Keratinocyte (primary cell): ENCODE results near the gene DELE1. TPM values are rescaled to one million over a fixed set of nuclear protein-coding genes. Genes with fewer than 3 reads are reported as not detected.

Experiments
- DNase-seq: peaks from one replicate; pipeline ENCODE4 v3.0.0-alpha.2; 2011; ENCODE audit warnings: low read depth, missing footprints, low spot score
- FAIRE-seq: peaks from 2 replicates; lab custom pipeline; 2011; peaks lifted over from hg19 to GRCh38; lab: Jason Lieb, UNC
- H2AFZ ChIP-seq: 2 replicates; pipeline ENCODE4 v1.6.0; 2012; ENCODE audit warnings: low read length, control low read depth, inconsistent platforms; ENCODE audit not compliant: control insufficient read depth
- H3K27ac ChIP-seq: 2 replicates; pipeline ENCODE4 v1.5.1; 2011; ENCODE audit warnings: low read length; ENCODE audit not compliant: control insufficient read depth, insufficient read depth
- H3K27me3 ChIP-seq: 3 replicates; pipeline ENCODE4 v1.6.0; 2011; ENCODE audit warnings: low read length; ENCODE audit not compliant: control insufficient read depth, insufficient read depth; ENCODE audit errors: extremely low read depth
- H3K36me3 ChIP-seq, 2 experiments: 2 replicates in 1 of 2; 3 replicates in 1 of 2; pipeline ENCODE4 v1.5.1; 2011; ENCODE audit warnings: low read length in 2 of 2, mild to moderate bottlenecking in 1 of 2; ENCODE audit not compliant: control insufficient read depth in 2 of 2, insufficient read depth in 2 of 2; ENCODE audit errors: extremely low read depth in 1 of 2
- H3K4me1 ChIP-seq: 3 replicates; pipeline ENCODE4 v1.5.1; 2011; ENCODE audit warnings: low read length; ENCODE audit not compliant: control insufficient read depth, insufficient read depth; ENCODE audit errors: extremely low read depth
- H3K4me2 ChIP-seq: 3 replicates; pipeline ENCODE4 v1.6.0; 2011; ENCODE audit warnings: low read depth, low read length; ENCODE audit not compliant: control insufficient read depth, insufficient read depth; ENCODE audit errors: extremely low read depth
- H3K4me3 ChIP-seq, 3 experiments: fragments of 200-600 bp in 1 of 3; sonication (generic) in 1 of 3; 2 replicates in 2 of 3; 3 replicates in 1 of 3; pipeline ENCODE4 v1.5.1; 2011 to 2016; ENCODE audit warnings: low read length in 3 of 3, mild to moderate bottlenecking in 3 of 3, control low read depth in 2 of 3, inconsistent platforms in 1 of 3, low read depth in 1 of 3, mixed read lengths in 1 of 3, mixed run types in 1 of 3, moderate library complexity in 1 of 3; ENCODE audit not compliant: control insufficient read depth in 2 of 3, insufficient read depth in 2 of 3; ENCODE audit errors: extremely low read depth in 1 of 3
- H3K79me2 ChIP-seq: 2 replicates; pipeline ENCODE4 v1.6.0; 2012; ENCODE audit warnings: low read length; ENCODE audit not compliant: control insufficient read depth, insufficient read depth
- H3K9ac ChIP-seq: 3 replicates; pipeline ENCODE4 v1.6.0; 2011; ENCODE audit warnings: low read length; ENCODE audit not compliant: control insufficient read depth, insufficient read depth; ENCODE audit errors: extremely low read depth
- H3K9me1 ChIP-seq: 3 replicates; pipeline ENCODE4 v1.6.0; 2011; ENCODE audit warnings: low read length; ENCODE audit not compliant: control insufficient read depth, insufficient read depth; ENCODE audit errors: extremely low read depth
- H3K9me3 ChIP-seq: 2 replicates; pipeline ENCODE4 v1.5.1; 2012; ENCODE audit warnings: low read depth, low read length; ENCODE audit not compliant: control insufficient read depth
- H4K20me1 ChIP-seq: 3 replicates; pipeline ENCODE4 v1.6.0; 2011; ENCODE audit warnings: low read length; ENCODE audit not compliant: control insufficient read depth, insufficient read depth; ENCODE audit errors: extremely low read depth
- EZH2 ChIP-seq: IDR thresholded peaks from one replicate; pipeline ENCODE4 v1.6.1; 2012; ENCODE audit warnings: inconsistent platforms, mild to moderate bottlenecking, low read length, moderate library complexity
- dilution Hi-C: fragments of 300-500 bp; cut with MboI; formaldehyde crosslinking; loops from one replicate; pipeline ENCODE4 v1.7.0; 2020; ENCODE audit warnings: low sequenced_read_pairs; ENCODE audit not compliant: extremely low pct_ligation_motif_present
- polyA plus RNA-seq, 5 experiments: library from polyadenylated mRNA; depleted of rRNA in 3 of 5; stranded (reverse) in 3 of 5; stranded (forward) in 1 of 5; unstranded in 1 of 5; fragments of >200 nt; gene quantifications; 1 replicate in 1 of 5; 2 replicates in 3 of 5; 3 replicates in 1 of 5; pipeline versions ENCODE4 v1.2.1 to v1.2.3, GENCODE V29; 2011 to 2012; ENCODE audit warnings: missing spikeins in 2 of 5, low read depth in 1 of 5, low replicate concordance in 1 of 5
- TF ChIP-seq, protein P1 (sequence below), 3 experiments: IDR thresholded peaks in 1 of 3; conservative IDR thresholded peaks in 1 of 3; optimal IDR thresholded peaks in 1 of 3; 2 replicates in 2 of 3; 3 replicates in 1 of 3; pipeline versions ENCODE3 to v1.5.1; 2011; ENCODE audit warnings: low read length in 3 of 3, mild to moderate bottlenecking in 3 of 3, moderate library complexity in 2 of 3, control low read depth in 1 of 3, inconsistent platforms in 1 of 3; ENCODE audit not compliant: insufficient read depth in 2 of 3; ENCODE audit errors: extremely low read depth in 1 of 3

The DELE1 gene
- polyA plus RNA-seq, 1 donor (not counting 4 experiments of a cell fraction or from before 2014, with no cell fraction given) = 37.5 TPM

DNA sequence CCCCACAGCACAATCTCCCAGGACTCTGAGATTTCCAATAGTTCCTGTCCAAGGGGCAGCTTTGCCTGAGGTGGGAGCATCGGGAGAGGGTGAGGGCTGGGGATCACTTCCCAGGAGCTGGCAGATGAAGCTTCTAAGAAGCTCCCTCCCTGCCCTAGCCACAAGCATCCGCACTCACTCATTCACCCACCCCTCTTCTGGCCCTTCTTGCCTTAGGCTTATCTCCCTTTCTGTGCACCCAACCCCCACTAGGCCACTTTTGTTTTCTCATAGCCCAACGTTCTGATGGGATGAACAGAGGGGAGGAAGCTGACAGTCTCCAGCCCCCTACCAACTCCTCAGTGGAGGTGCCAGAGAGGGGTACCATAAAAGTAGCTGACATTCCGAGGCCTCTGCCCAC, 41.8 kb upstream of the DELE1 start:
- Histone ChIP-seq H3K27ac (no peak overlapping the region), H3K4me3 (no peak overlapping the region), H3K4me1 (peaks cover 22% of the 10 kb centered on the region), H3K9ac (no peak overlapping the region), H3K27me3 (peaks cover 54% of the 10 kb centered on the region), H3K4me2 (no peak overlapping the region), H3K79me2 (peaks cover 4% of the 10 kb centered on the region), H3K9me3 (no peaks in the 10 kb centered on the region), H3K9me1 (no peaks in the 10 kb centered on the region), H3K36me3 (no peaks in the 10 kb centered on the region), H4K20me1 (no peaks in the 10 kb centered on the region), H2AFZ (no peak overlapping the region)
- dilution Hi-C loops = no loop called here
- no peak for DNase-seq
- TF ChIP-seq, protein P1, sequence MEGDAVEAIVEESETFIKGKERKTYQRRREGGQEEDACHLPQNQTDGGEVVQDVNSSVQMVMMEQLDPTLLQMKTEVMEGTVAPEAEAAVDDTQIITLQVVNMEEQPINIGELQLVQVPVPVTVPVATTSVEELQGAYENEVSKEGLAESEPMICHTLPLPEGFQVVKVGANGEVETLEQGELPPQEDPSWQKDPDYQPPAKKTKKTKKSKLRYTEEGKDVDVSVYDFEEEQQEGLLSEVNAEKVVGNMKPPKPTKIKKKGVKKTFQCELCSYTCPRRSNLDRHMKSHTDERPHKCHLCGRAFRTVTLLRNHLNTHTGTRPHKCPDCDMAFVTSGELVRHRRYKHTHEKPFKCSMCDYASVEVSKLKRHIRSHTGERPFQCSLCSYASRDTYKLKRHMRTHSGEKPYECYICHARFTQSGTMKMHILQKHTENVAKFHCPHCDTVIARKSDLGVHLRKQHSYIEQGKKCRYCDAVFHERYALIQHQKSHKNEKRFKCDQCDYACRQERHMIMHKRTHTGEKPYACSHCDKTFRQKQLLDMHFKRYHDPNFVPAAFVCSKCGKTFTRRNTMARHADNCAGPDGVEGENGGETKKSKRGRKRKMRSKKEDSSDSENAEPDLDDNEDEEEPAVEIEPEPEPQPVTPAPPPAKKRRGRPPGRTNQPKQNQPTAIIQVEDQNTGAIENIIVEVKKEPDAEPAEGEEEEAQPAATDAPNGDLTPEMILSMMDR (optimal IDR thresholded peaks at IDR 0.05 in 1 of 3, IDR thresholded peaks at IDR 0.05 in 1 of 3, conservative IDR thresholded peaks at IDR 0.05 in 1 of 3; ENCODE audit: extremely low read depth in 1 of 3, insufficient read depth in 2 of 3, low read length in 3 of 3) = no peak
- TF ChIP-seq EZH2 = no peak
- FAIRE-seq = no peak

DNA sequence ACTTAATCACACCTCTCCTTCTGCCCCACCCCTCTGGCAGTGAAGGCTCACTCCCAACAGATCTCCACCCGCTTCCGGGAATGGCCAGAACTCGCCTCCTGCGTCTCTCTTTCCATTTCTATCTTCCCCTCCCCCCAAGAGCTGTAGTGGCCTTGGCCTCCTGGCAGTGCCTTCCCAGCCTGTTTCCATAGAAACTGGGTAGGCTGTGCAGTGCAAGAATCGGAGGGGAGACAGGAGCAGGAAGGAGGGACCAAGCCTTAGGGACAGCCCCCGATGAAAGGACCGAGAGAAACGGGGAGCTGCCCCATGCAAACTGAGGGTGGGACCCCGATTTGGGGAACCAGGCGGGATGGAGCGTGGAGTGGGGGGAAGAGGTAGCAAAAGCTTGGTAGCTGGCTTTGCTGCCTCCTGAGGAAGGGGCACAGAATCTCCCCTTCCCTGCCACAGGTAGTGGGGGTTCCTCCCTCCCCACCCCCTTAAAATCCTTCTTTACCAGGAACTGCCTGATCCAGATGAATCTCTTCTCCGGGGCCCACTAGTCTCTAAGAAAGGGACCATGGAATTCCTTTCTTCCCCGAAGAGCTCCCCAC, 41.0 kb upstream of the DELE1 start:
- FAIRE-seq (no peak), DNase-seq (no peak)
- peaks cover 14% of the 10 kb centered on the region for H3K4me1 ChIP-seq
- H3K27ac ChIP-seq = no peak overlapping the region
- no peak overlapping the region for H3K9ac ChIP-seq
- TF ChIP-seq, protein P1 (optimal IDR thresholded peaks at IDR 0.05 in 1 of 3, IDR thresholded peaks at IDR 0.05 in 1 of 3, conservative IDR thresholded peaks at IDR 0.05 in 1 of 3; ENCODE audit: extremely low read depth in 1 of 3, insufficient read depth in 2 of 3, low read length in 3 of 3) = no peak
- TF ChIP-seq EZH2 = no peak
- no peaks in the 10 kb centered on the region for H3K9me1 ChIP-seq
- H3K79me2 ChIP-seq = no peaks in the 10 kb centered on the region
- H4K20me1 ChIP-seq = no peaks in the 10 kb centered on the region
- no peaks in the 10 kb centered on the region for H3K9me3 ChIP-seq
- dilution Hi-C loops = no loop called here
- no peak overlapping the region for H3K4me3 ChIP-seq
- H3K4me2 ChIP-seq = no peak overlapping the region
- H3K36me3 ChIP-seq = no peaks in the 10 kb centered on the region
- H2AFZ ChIP-seq = no peak overlapping the region
- peaks cover 46% of the 10 kb centered on the region for H3K27me3 ChIP-seq
